ENCODE data around the gene NKAIN1. TPM values are rescaled to one million over a fixed set of nuclear protein-coding genes. Genes with fewer than 3 reads are reported as not detected.

Gene NKAIN1
- total and polyA plus RNA-seq, 2 experiments from 2014 or later = 14.7 to 56.7 TPM

DNA sequence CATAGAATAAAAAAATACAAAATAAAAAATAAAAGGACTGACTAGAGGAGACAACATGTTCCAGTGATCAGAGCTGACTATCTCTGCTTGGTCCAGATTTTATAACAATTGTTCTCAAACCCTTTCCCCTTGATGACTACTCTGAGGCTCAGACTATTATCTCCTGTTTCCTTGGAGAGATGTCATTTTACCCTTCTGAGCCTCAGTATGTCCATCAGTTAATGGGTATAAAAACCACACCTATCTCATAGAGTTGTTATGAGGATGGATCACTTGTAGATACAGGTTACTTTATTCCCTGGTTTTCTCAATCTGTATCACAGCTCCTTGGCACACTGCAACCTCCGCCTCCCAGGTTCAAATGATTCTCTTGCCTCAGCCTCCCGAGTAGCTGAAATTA, 7.0 kb downstream of the NKAIN1 start:
- no peak for ATAC-seq
- Mint-ChIP-seq H3K27me3 (ENCODE audit: insufficient read depth, low read depth, poor library complexity) (no peaks in the 10 kb centered on the region), H3K27ac (no peak overlapping the region), H3K36me3 (ENCODE audit: low read depth) (no peaks in the 10 kb centered on the region), H3K4me1 (peaks cover 15% of the 10 kb centered on the region), H3K9me3 (no peaks in the 10 kb centered on the region), H3K4me3 (no peak overlapping the region)
- H3K27me3 ChIP-seq (ENCODE audit: insufficient read depth) = no peaks in the 10 kb centered on the region
- H3F3A ChIP-seq (replicated peaks; ENCODE audit: low read depth) = no peaks in the 10 kb centered on the region
- H2AFZ ChIP-seq = no peak overlapping the region
- TF ChIP-seq NANOG (IDR thresholded peaks at IDR 0.05; ENCODE audit: borderline replicate concordance) (no peak), EZH2phosphoT487 (IDR thresholded peaks at IDR 0.05; ENCODE audit: unreplicated experiment) (no peak), ZNF331 (CRISPR knock-in tag; IDR thresholded peaks at IDR 0.05; ENCODE audit: low read depth) (no peak), STAT1 (IDR thresholded peaks at IDR 0.05; ENCODE audit: unreplicated experiment) (no peak), POLR2AphosphoS5 (IDR thresholded peaks at IDR 0.05; ENCODE audit: low read depth) (no peak), EZH2 (IDR thresholded peaks at IDR 0.05; ENCODE audit: low read depth, unreplicated experiment) (no peak), REST (IDR thresholded peaks at IDR 0.05; ENCODE audit: unreplicated experiment) (no peak), CREB1 (CRISPR knock-in tag; IDR thresholded peaks at IDR 0.05; ENCODE audit: low read depth) (no peak), JUNB (IDR thresholded peaks at IDR 0.05; ENCODE audit: unreplicated experiment) (no peak), CTCF (conservative IDR thresholded peaks at IDR 0.05; ENCODE audit: low read depth in 2 of 2) (no peak), ETS1 (IDR thresholded peaks at IDR 0.05) (no peak)
- TF ChIP-seq, protein P1, sequence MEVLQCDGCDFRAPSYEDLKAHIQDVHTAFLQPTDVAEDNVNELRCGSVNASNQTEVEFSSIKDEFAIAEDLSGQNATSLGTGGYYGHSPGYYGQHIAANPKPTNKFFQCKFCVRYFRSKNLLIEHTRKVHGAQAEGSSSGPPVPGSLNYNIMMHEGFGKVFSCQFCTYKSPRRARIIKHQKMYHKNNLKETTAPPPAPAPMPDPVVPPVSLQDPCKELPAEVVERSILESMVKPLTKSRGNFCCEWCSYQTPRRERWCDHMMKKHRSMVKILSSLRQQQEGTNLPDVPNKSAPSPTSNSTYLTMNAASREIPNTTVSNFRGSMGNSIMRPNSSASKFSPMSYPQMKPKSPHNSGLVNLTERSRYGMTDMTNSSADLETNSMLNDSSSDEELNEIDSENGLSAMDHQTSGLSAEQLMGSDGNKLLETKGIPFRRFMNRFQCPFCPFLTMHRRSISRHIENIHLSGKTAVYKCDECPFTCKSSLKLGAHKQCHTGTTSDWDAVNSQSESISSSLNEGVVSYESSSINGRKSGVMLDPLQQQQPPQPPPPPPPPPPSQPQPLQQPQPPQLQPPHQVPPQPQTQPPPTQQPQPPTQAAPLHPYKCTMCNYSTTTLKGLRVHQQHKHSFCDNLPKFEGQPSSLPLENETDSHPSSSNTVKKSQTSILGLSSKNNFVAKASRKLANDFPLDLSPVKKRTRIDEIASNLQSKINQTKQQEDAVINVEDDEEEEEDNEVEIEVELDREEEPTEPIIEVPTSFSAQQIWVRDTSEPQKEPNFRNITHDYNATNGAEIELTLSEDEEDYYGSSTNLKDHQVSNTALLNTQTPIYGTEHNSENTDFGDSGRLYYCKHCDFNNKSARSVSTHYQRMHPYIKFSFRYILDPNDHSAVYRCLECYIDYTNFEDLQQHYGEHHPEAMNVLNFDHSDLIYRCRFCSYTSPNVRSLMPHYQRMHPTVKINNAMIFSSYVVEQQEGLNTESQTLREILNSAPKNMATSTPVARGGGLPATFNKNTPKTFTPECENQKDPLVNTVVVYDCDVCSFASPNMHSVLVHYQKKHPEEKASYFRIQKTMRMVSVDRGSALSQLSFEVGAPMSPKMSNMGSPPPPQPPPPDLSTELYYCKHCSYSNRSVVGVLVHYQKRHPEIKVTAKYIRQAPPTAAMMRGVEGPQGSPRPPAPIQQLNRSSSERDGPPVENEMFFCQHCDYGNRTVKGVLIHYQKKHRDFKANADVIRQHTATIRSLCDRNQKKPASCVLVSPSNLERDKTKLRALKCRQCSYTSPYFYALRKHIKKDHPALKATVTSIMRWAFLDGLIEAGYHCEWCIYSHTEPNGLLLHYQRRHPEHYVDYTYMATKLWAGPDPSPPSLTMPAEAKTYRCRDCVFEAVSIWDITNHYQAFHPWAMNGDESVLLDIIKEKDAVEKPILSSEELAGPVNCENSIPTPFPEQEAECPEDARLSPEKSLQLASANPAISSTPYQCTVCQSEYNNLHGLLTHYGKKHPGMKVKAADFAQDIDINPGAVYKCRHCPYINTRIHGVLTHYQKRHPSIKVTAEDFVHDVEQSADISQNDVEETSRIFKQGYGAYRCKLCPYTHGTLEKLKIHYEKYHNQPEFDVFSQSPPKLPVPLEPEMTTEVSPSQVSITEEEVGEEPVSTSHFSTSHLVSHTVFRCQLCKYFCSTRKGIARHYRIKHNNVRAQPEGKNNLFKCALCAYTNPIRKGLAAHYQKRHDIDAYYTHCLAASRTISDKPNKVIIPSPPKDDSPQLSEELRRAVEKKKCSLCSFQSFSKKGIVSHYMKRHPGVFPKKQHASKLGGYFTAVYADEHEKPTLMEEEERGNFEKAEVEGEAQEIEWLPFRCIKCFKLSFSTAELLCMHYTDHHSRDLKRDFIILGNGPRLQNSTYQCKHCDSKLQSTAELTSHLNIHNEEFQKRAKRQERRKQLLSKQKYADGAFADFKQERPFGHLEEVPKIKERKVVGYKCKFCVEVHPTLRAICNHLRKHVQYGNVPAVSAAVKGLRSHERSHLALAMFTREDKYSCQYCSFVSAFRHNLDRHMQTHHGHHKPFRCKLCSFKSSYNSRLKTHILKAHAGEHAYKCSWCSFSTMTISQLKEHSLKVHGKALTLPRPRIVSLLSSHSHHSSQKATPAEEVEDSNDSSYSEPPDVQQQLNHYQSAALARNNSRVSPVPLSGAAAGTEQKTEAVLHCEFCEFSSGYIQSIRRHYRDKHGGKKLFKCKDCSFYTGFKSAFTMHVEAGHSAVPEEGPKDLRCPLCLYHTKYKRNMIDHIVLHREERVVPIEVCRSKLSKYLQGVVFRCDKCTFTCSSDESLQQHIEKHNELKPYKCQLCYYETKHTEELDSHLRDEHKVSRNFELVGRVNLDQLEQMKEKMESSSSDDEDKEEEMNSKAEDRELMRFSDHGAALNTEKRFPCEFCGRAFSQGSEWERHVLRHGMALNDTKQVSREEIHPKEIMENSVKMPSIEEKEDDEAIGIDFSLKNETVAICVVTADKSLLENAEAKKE (CRISPR knock-in tag; IDR thresholded peaks at IDR 0.05) = no peak
- H3K4me3 ChIP-seq = no peak overlapping the region
- peaks cover 12% of the 10 kb centered on the region; the same call in 1 of the 2 replicates for H4K20me1 ChIP-seq (replicated peaks; ENCODE audit: insufficient read depth)
- H3K27ac ChIP-seq (ENCODE audit: low read depth) = no peak overlapping the region
- no peaks in the 10 kb centered on the region for H3K9me2 ChIP-seq (ENCODE audit: insufficient read depth)
- no peaks in the 10 kb centered on the region for H3K36me3 ChIP-seq (ENCODE audit: insufficient read depth)
- peaks cover 8% of the 10 kb centered on the region; the same call in 1 of the 2 replicates for H3K4me1 ChIP-seq (ENCODE audit: insufficient read depth)
- peaks cover 37% of the 10 kb centered on the region for H3K79me2 ChIP-seq (replicated peaks; ENCODE audit: insufficient read depth)
- no peak overlapping the region for H3K4me2 ChIP-seq
- no peak for DNase-seq (ENCODE audit: low spot score)

All from GM23338 (cell line).